ENCODE data around the gene PTPRE.

PTPRE gene

GRCh38 chr10:128046156-128046952 lies 139.5 kb downstream of the PTPRE start:
- DNase-seq (ENCODE audit: low read depth): no peak

GRCh38 chr10:128046953-128047290 lies 140.0 kb downstream of the PTPRE start:
- no peak for DNase-seq (ENCODE audit: low read depth)

GRCh38 chr10:128047351-128047750 lies 140.4 kb downstream of the PTPRE start:
- DNase-seq (ENCODE audit: low read depth): no peak

- DNase-seq (ENCODE audit: low read depth): no peak
Observed at GRCh38 chr10:128047991-128048818, 141.3 kb downstream of the PTPRE start.

- DNase-seq (ENCODE audit: low read depth): no peak
Observed at GRCh38 chr10:128048819-128049210, 141.9 kb downstream of the PTPRE start.

GRCh38 chr10:128049226-128050120 lies 142.6 kb downstream of the PTPRE start:
- DNase-seq (ENCODE audit: low read depth): no peak

GRCh38 chr10:128050121-128050516 lies 143.2 kb downstream of the PTPRE start:
- DNase-seq (ENCODE audit: low read depth): no peak

GRCh38 chr10:128050936-128051335 lies 144.0 kb downstream of the PTPRE start:
- DNase-seq (ENCODE audit: low read depth): no peak

- DNase-seq (ENCODE audit: low read depth): no peak
Observed at GRCh38 chr10:128051548-128051947, 144.6 kb downstream of the PTPRE start.

- no peak for DNase-seq (ENCODE audit: low read depth)
Observed at GRCh38 chr10:128052696-128053095, 145.8 kb downstream of the PTPRE start.

GRCh38 chr10:128053356-128053755 lies 146.5 kb downstream of the PTPRE start:
- DNase-seq (ENCODE audit: low read depth): no peak

GRCh38 chr10:128054163-128054970 lies 147.5 kb downstream of the PTPRE start:
- no peak for DNase-seq (ENCODE audit: low read depth)

GRCh38 chr10:128055061-128055868 lies 148.4 kb downstream of the PTPRE start:
- no peak for DNase-seq (ENCODE audit: low read depth)

- DNase-seq (ENCODE audit: low read depth): no peak
Observed at GRCh38 chr10:128056303-128057050, 149.6 kb downstream of the PTPRE start.

GRCh38 chr10:128058106-128058749 lies 151.3 kb downstream of the PTPRE start:
- DNase-seq (ENCODE audit: low read depth): no peak

- no peak for DNase-seq (ENCODE audit: low read depth)
Observed at GRCh38 chr10:128058750-128059134, 151.8 kb downstream of the PTPRE start.

- no peak for DNase-seq (ENCODE audit: low read depth)
Observed at GRCh38 chr10:128059266-128059981, 152.5 kb downstream of the PTPRE start.

GRCh38 chr10:128059982-128060293 lies 153.0 kb downstream of the PTPRE start:
- DNase-seq (ENCODE audit: low read depth): no peak

All from ELR (cell line).